Heart left ventricle (tissue), 13 donors: Measurements from ENCODE around the gene KLHL29.

ENCODE experiments used
- POLR2A ChIP-seq, 2 donors: fragments of 450-650 bp; IDR thresholded peaks; one replicate each; pipeline ENCODE4 v1.6.1; 2017; ENCODE audit warnings: antibody characterized with exemption in 2 of 2, mild to moderate bottlenecking in 2 of 2, moderate library complexity in 2 of 2
- TF ChIP-seq, protein P1 (sequence below), 12 donors: fragments of 200-600 bp; sonication (generic) in 4 of 12; IDR thresholded peaks; one replicate each; pipeline versions ENCODE4 v1.5.0 to v1.8.0; 2018 to 2022; ENCODE audit warnings: antibody characterized with exemption in 12 of 12, mild to moderate bottlenecking in 5 of 12
- donor health status: ischemic (EF 13 %, LVEDD 7.1; RV severe dilation, severe dysfunction).
- donor health status: DM: no; HTN: yes; CAD: no.
- donor health status: DM: no; HTN: no; CAD: no.
- donor health status: ischemic (EF 25% LVEDD 6.9; RV normal size, moderate dysfunction).
- donor health status: ischemic (EF 25% LVEDD 5.7; RV mildly dilated, moderate dysfunction).
- donor health status: ischemic (EF 35%, LVEDD 5.7; RV mildly dilated, moderate dysfunction).
- donor health status: nonischemic (EF 11% LVEDD 7.7; RV severe dilation, severe dysfunction).
- donor health status: DM: yes; HTN: yes; CAD: no.
- donor health status: PGD.
- donor health status: ischemic (EF 29% LVEDD 5.4; RV normal size, mild dysfunction).
- donor health status: nonischemic (EF 23%, LVEDD 6.1; RV moderate dilation, normal function).

GRCh38 chr2:23423062-23423872 lies 38.3 kb downstream of the KLHL29 start:
- TF ChIP-seq, protein P1, sequence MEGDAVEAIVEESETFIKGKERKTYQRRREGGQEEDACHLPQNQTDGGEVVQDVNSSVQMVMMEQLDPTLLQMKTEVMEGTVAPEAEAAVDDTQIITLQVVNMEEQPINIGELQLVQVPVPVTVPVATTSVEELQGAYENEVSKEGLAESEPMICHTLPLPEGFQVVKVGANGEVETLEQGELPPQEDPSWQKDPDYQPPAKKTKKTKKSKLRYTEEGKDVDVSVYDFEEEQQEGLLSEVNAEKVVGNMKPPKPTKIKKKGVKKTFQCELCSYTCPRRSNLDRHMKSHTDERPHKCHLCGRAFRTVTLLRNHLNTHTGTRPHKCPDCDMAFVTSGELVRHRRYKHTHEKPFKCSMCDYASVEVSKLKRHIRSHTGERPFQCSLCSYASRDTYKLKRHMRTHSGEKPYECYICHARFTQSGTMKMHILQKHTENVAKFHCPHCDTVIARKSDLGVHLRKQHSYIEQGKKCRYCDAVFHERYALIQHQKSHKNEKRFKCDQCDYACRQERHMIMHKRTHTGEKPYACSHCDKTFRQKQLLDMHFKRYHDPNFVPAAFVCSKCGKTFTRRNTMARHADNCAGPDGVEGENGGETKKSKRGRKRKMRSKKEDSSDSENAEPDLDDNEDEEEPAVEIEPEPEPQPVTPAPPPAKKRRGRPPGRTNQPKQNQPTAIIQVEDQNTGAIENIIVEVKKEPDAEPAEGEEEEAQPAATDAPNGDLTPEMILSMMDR (IDR thresholded peaks at IDR 0.05) = no peak
- TF ChIP-seq POLR2A (IDR thresholded peaks at IDR 0.05) = no peak
